Measurements from ENCODE around the gene ZSWIM2. TPM values are rescaled to one million over a fixed set of nuclear protein-coding genes. Genes with fewer than 3 reads are reported as not detected.

ZSWIM2 gene
- total RNA-seq, 1 experiment from 2014 or later, result not detected

DNA sequence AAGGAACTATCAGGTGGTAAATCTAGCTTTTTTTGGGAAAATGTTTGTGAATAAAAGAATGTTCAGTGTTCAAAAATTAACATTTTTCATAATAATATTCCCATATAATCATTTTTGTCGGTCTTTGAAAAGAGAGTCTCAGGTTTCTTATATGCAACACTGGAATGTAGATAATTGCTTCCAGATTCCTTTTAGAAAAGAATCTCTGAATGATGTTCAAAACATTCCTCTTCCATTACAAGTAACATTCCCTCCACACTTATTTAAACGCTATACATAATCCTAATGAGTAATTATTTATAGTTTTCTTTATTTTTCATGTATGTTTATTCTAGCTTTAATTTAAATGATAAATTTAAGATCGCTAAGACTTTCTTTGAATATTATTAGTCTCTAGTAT, 7.0 kb downstream of the ZSWIM2 start:
- CTCF ChIA-PET, result no interaction called here
- TF ChIP-seq TCF7L2 (IDR thresholded peaks at IDR 0.05; ENCODE audit: low read depth, low read length) (no peak), SIN3A (IDR thresholded peaks at IDR 0.05; ENCODE audit: borderline replicate concordance, insufficient read depth, low read depth, low read length) (no peak), POLR2AphosphoS5 (IDR thresholded peaks at IDR 0.05; ENCODE audit: low read depth, low read length) (no peak), CTCF (IDR thresholded peaks at IDR 0.05) (no peak)
- TF ChIP-seq, protein P1, sequence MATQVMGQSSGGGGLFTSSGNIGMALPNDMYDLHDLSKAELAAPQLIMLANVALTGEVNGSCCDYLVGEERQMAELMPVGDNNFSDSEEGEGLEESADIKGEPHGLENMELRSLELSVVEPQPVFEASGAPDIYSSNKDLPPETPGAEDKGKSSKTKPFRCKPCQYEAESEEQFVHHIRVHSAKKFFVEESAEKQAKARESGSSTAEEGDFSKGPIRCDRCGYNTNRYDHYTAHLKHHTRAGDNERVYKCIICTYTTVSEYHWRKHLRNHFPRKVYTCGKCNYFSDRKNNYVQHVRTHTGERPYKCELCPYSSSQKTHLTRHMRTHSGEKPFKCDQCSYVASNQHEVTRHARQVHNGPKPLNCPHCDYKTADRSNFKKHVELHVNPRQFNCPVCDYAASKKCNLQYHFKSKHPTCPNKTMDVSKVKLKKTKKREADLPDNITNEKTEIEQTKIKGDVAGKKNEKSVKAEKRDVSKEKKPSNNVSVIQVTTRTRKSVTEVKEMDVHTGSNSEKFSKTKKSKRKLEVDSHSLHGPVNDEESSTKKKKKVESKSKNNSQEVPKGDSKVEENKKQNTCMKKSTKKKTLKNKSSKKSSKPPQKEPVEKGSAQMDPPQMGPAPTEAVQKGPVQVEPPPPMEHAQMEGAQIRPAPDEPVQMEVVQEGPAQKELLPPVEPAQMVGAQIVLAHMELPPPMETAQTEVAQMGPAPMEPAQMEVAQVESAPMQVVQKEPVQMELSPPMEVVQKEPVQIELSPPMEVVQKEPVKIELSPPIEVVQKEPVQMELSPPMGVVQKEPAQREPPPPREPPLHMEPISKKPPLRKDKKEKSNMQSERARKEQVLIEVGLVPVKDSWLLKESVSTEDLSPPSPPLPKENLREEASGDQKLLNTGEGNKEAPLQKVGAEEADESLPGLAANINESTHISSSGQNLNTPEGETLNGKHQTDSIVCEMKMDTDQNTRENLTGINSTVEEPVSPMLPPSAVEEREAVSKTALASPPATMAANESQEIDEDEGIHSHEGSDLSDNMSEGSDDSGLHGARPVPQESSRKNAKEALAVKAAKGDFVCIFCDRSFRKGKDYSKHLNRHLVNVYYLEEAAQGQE (IDR thresholded peaks at IDR 0.05; ENCODE audit: insufficient read depth in 1 of 2, low read depth in 2 of 2, low read length in 1 of 2), result no peak
- in situ Hi-C loops (cut with HindIII; ENCODE audit: low pct_unique_long_range_greater_than_20kb, low sequenced_read_pairs) (no loop called here), intact Hi-C loops (cut with micrococcal nuclease; ENCODE audit: unreplicated experiment) (no loop called here)
- ATAC-seq (no peak), DNase-seq (ENCODE audit: low read depth, low spot score) (no peak)
- Histone ChIP-seq H3K27me3 (ENCODE audit: control insufficient read depth, insufficient read depth, low read length) (no peaks in the 10 kb centered on the region), H3K4me3 (ENCODE audit: low read depth in 2 of 2, low read length in 2 of 2) (no peak overlapping the region), H3K27ac (ENCODE audit: low read length) (no peak overlapping the region), H3K9me3 (ENCODE audit: control insufficient read depth, insufficient read depth, low read depth, low read length) (no peaks in the 10 kb centered on the region), H3K36me3 (ENCODE audit: control insufficient read depth, insufficient read depth, low read length) (no peaks in the 10 kb centered on the region), H3K4me1 (ENCODE audit: control insufficient read depth, insufficient read depth, low read length) (no peaks in the 10 kb centered on the region)
- no TSS peak for BruUV-seq (replicated peaks)
- POLR2A ChIA-PET, result no interaction called here

DNA sequence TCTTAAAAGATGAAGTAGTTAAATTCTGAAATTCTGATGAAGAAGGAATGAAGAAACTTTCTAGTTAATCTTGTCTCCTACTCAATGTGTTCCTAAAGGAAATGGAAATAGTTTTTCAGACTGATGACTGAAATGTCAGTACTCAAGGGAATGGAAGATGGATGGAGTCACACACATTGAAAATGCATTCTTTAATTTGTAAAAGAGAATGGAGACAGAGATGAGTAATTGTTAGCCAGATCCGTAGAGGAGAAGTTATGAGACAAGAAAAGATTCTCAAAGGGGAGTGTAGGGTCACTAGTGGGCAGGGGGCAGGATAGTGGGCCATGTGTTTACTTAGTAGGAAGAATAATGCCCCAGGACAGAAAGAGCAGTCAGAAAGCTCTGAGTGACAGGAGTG, 13.3 kb downstream of the ZSWIM2 start:
- ChIA-PET CTCF (no interaction called here), POLR2A (no interaction called here)
- no peaks in the 10 kb centered on the region for H3K4me1 ChIP-seq (ENCODE audit: control insufficient read depth, insufficient read depth, low read length)
- TF ChIP-seq SIN3A (IDR thresholded peaks at IDR 0.05; ENCODE audit: borderline replicate concordance, insufficient read depth, low read depth, low read length) (no peak), POLR2AphosphoS5 (IDR thresholded peaks at IDR 0.05; ENCODE audit: low read depth, low read length) (no peak), TCF7L2 (IDR thresholded peaks at IDR 0.05; ENCODE audit: low read depth, low read length) (no peak), CTCF (IDR thresholded peaks at IDR 0.05) (no peak)
- TF ChIP-seq, protein P1 (IDR thresholded peaks at IDR 0.05; ENCODE audit: insufficient read depth in 1 of 2, low read depth in 2 of 2, low read length in 1 of 2), result no peak
- ATAC-seq (no peak), DNase-seq (ENCODE audit: low read depth, low spot score) (no peak)
- H3K36me3 ChIP-seq (ENCODE audit: control insufficient read depth, insufficient read depth, low read length), result no peaks in the 10 kb centered on the region
- H3K27me3 ChIP-seq (ENCODE audit: control insufficient read depth, insufficient read depth, low read length), result no peaks in the 10 kb centered on the region
- intact Hi-C loops (cut with micrococcal nuclease; ENCODE audit: unreplicated experiment), result no loop called here
- H3K9me3 ChIP-seq (ENCODE audit: control insufficient read depth, insufficient read depth, low read depth, low read length), result no peaks in the 10 kb centered on the region
- H3K27ac ChIP-seq (ENCODE audit: low read length), result no peak overlapping the region
- in situ Hi-C loops (cut with HindIII; ENCODE audit: low pct_unique_long_range_greater_than_20kb, low sequenced_read_pairs), result no loop called here
- no peak overlapping the region for H3K4me3 ChIP-seq (ENCODE audit: low read depth in 2 of 2, low read length in 2 of 2)
- BruUV-seq (replicated peaks), result no TSS peak

Measured in Panc1 (cell line).